HG03095 (cell line): Measurements from ENCODE around the gene BMPER.

Experiments used
- ATAC-seq: cut with Tn5 transposase; IDR thresholded peaks from one replicate; pipeline ENCODE4 v1.9.1; 2021; ENCODE audit warnings: moderate library complexity; ENCODE audit not compliant: unreplicated experiment

The BMPER gene

GRCh38 chr7:34086981-34087380, 181.6 kb downstream of the BMPER start:
- ATAC-seq, result no peak

- no peak for ATAC-seq
Measured at GRCh38 chr7:34087892-34088891, 182.9 kb downstream of the BMPER start.

GRCh38 chr7:34090816-34091215, 185.5 kb downstream of the BMPER start:
- ATAC-seq, result no peak

GRCh38 chr7:34091321-34091917, 186.1 kb downstream of the BMPER start:
- no peak for ATAC-seq

- no peak for ATAC-seq
Measured at GRCh38 chr7:34093276-34093675, 187.9 kb downstream of the BMPER start.

- ATAC-seq, result no peak
Measured at GRCh38 chr7:34096198-34096651, 190.9 kb downstream of the BMPER start.

GRCh38 chr7:34096777-34097176, 191.4 kb downstream of the BMPER start:
- ATAC-seq, result no peak

- no peak for ATAC-seq
Measured at GRCh38 chr7:34100661-34101060, 195.3 kb downstream of the BMPER start.

GRCh38 chr7:34104115-34104514, 198.8 kb downstream of the BMPER start:
- ATAC-seq, result no peak

GRCh38 chr7:34104992-34105391, 199.7 kb downstream of the BMPER start:
- no peak for ATAC-seq

- ATAC-seq, result no peak
Measured at GRCh38 chr7:34107276-34107675, 201.9 kb downstream of the BMPER start.

- ATAC-seq, result no peak
Measured at GRCh38 chr7:34108165-34108564, 202.8 kb downstream of the BMPER start.

- ATAC-seq, result no peak
Measured at GRCh38 chr7:34109936-34110780, 204.8 kb downstream of the BMPER start.

GRCh38 chr7:34111031-34111430, 205.7 kb downstream of the BMPER start:
- ATAC-seq, result no peak

GRCh38 chr7:34115503-34115902, 210.2 kb downstream of the BMPER start:
- ATAC-seq, result no peak

- ATAC-seq, result no peak
Measured at GRCh38 chr7:34117573-34117972, 212.2 kb downstream of the BMPER start.

- ATAC-seq, result no peak
Measured at GRCh38 chr7:34121366-34121765, 216.0 kb downstream of the BMPER start.

GRCh38 chr7:34123316-34123715, 218.0 kb downstream of the BMPER start:
- ATAC-seq, result no peak

GRCh38 chr7:34124765-34125164, 219.4 kb downstream of the BMPER start:
- ATAC-seq, result no peak

- ATAC-seq, result no peak
Measured at GRCh38 chr7:34128762-34129161, 223.4 kb downstream of the BMPER start.
